WTC11 (cell line): ENCODE results near the gene AGPS. TPM values are rescaled to one million over a fixed set of nuclear protein-coding genes. Genes with fewer than 3 reads are reported as not detected.

Experiments used
- ATAC-seq: fragments of 200-7000 bp; cut with Tn5 transposase; 2 replicates; pipeline ENCODE4 v1.10.0; 2021; ENCODE audit warnings: mild to moderate bottlenecking, moderate library complexity
- CTCF ChIA-PET: fragments of 300-600 bp; sonication (Branson Sonifier 250); formaldehyde crosslinking; loops from one replicate; lab custom pipeline; 2021; ENCODE audit warnings: antibody characterized with exemption; lab: Charles Lee
- POLR2A ChIA-PET: fragments of 350-600 bp; sonication (Branson Sonifier 250); formaldehyde crosslinking; loops from one replicate; lab custom pipeline; 2021; ENCODE audit warnings: antibody characterized with exemption; lab: Charles Lee
- DNase-seq: peaks from one replicate; pipeline ENCODE4 v3.0.0; 2021; ENCODE audit warnings: low spot score
- H3K27ac Mint-ChIP-seq: 2 replicates; pipeline ENCODE4 v1.8.0; 2021; ENCODE audit warnings: mixed read lengths
- H3K27me3 Mint-ChIP-seq: 2 replicates; pipeline ENCODE4 v1.8.0; 2021; ENCODE audit warnings: low read depth, mild to moderate bottlenecking, moderate library complexity, mixed read lengths
- H3K36me3 Mint-ChIP-seq: 2 replicates; pipeline ENCODE4 v1.8.0; 2021; ENCODE audit warnings: mixed read lengths
- H3K4me1 Mint-ChIP-seq: 2 replicates; pipeline ENCODE4 v1.8.0; 2022; ENCODE audit warnings: mixed read lengths
- H3K4me3 Mint-ChIP-seq: 2 replicates; pipeline ENCODE4 v1.8.0; 2021; ENCODE audit warnings: mild to moderate bottlenecking, moderate library complexity, mixed read lengths
- H3K9me3 Mint-ChIP-seq: 2 replicates; pipeline ENCODE4 v1.8.0; 2021; ENCODE audit warnings: mixed read lengths
- AFF4 ChIP-seq: sonication (generic); formaldehyde crosslinking; IDR thresholded peaks from 2 replicates; pipeline ENCODE4 v1.8.1; 2023; ENCODE audit warnings: mild to moderate bottlenecking, missing genetic modification reagents, borderline replicate concordance
- ARID4B ChIP-seq: sonication (generic); formaldehyde crosslinking; IDR thresholded peaks from 2 replicates; pipeline ENCODE4 v1.8.0; 2023; ENCODE audit warnings: missing genetic modification reagents, mild to moderate bottlenecking, borderline replicate concordance
- ATF2 ChIP-seq: sonication (generic); formaldehyde crosslinking; IDR thresholded peaks from 2 replicates; pipeline ENCODE4 v1.8.1; 2022; ENCODE audit warnings: low read depth, missing genetic modification reagents, borderline replicate concordance
- CBFB ChIP-seq: sonication (generic); formaldehyde crosslinking; IDR thresholded peaks from 2 replicates; pipeline ENCODE4 v1.8.1; 2022; ENCODE audit warnings: mild to moderate bottlenecking, low read depth, missing genetic modification reagents
- CDX4 ChIP-seq: fragments of 250-450 bp; sonication (Bioruptor Pico); IDR thresholded peaks from 2 replicates; pipeline ENCODE4 v1.9.0; 2021; ENCODE audit warnings: moderate library complexity, mild to moderate bottlenecking, inconsistent platforms, borderline replicate concordance
- CTCF ChIP-seq: fragments of 200-600 bp; IDR thresholded peaks from 2 replicates; pipeline ENCODE4 v1.8.0; 2022; ENCODE audit warnings: antibody characterized with exemption
- ESRRA ChIP-seq: sonication (generic); formaldehyde crosslinking; IDR thresholded peaks from 2 replicates; pipeline ENCODE4 v1.8.1; 2022; ENCODE audit warnings: mild to moderate bottlenecking, missing genetic modification reagents, borderline replicate concordance
- GABPB1 ChIP-seq: sonication (generic); formaldehyde crosslinking; IDR thresholded peaks from 2 replicates; pipeline ENCODE4 v1.8.1; 2023; ENCODE audit warnings: mild to moderate bottlenecking, missing genetic modification reagents
- HMGA2 ChIP-seq: fragments of 250-450 bp; sonication (Bioruptor Pico); IDR thresholded peaks from 2 replicates; pipeline ENCODE4 v1.4.0; 2021; ENCODE audit warnings: mild to moderate bottlenecking, moderate library complexity
- JUN ChIP-seq: sonication (generic); formaldehyde crosslinking; IDR thresholded peaks from 2 replicates; pipeline ENCODE4 v1.8.0; 2023; ENCODE audit warnings: mild to moderate bottlenecking, missing genetic modification reagents
- MLX ChIP-seq: sonication (generic); formaldehyde crosslinking; IDR thresholded peaks from 2 replicates; pipeline ENCODE4 v1.8.1; 2023; ENCODE audit warnings: mild to moderate bottlenecking, missing genetic modification reagents, moderate library complexity
- NFE2L1 ChIP-seq: sonication (generic); formaldehyde crosslinking; IDR thresholded peaks from 2 replicates; pipeline ENCODE4 v1.8.1; 2023; ENCODE audit warnings: missing genetic modification reagents
- NR2C2 ChIP-seq: sonication (generic); formaldehyde crosslinking; IDR thresholded peaks from 2 replicates; pipeline ENCODE4 v1.8.0; 2022; ENCODE audit warnings: mild to moderate bottlenecking, missing genetic modification reagents
- SOX15 ChIP-seq: fragments of 250-450 bp; sonication (Bioruptor Pico); IDR thresholded peaks from 2 replicates; pipeline ENCODE4 v1.9.0; 2021; ENCODE audit warnings: mild to moderate bottlenecking
- SP1 ChIP-seq: sonication (generic); formaldehyde crosslinking; conservative IDR thresholded peaks from 2 replicates; pipeline ENCODE4 v1.8.1; 2022; ENCODE audit warnings: missing genetic modification reagents
- TCF7 ChIP-seq: sonication (generic); formaldehyde crosslinking; IDR thresholded peaks from 2 replicates; pipeline ENCODE4 v1.8.0; 2022; ENCODE audit warnings: mild to moderate bottlenecking, low read depth, missing genetic modification reagents, moderate library complexity
- TEAD1 ChIP-seq: sonication (generic); formaldehyde crosslinking; IDR thresholded peaks from 2 replicates; pipeline ENCODE4 v1.8.0; 2022; ENCODE audit warnings: mild to moderate bottlenecking, missing genetic modification reagents
- ZBTB21 ChIP-seq: sonication (generic); formaldehyde crosslinking; IDR thresholded peaks from 2 replicates; pipeline ENCODE4 v1.8.1; 2023; ENCODE audit warnings: mild to moderate bottlenecking, missing genetic modification reagents, borderline replicate concordance
- ZNF263 ChIP-seq: sonication (generic); formaldehyde crosslinking; IDR thresholded peaks from 2 replicates; pipeline ENCODE4 v1.8.1; 2022; ENCODE audit warnings: low read depth, mild to moderate bottlenecking, moderate library complexity, missing genetic modification reagents
- ZNF512 ChIP-seq: sonication (generic); formaldehyde crosslinking; IDR thresholded peaks from 2 replicates; pipeline ENCODE4 v1.8.1; 2022; ENCODE audit warnings: missing genetic modification reagents, borderline replicate concordance
- total RNA-seq: library from RNA; stranded (reverse); gene quantifications from 3 replicates; pipeline ENCODE4 v1.2.3, GENCODE V29; 2021

The AGPS gene
- total RNA-seq, 1 experiment from 2014 or later: 60.8 TPM

- Mint-ChIP-seq H3K4me1 (peaks cover 21% of the 10 kb centered on the region), H3K27me3 (0 out of 2 replicates have a peak, but pooled peaks cover 4% of the 10 kb centered on the region), H3K36me3 (peaks cover 15% of the 10 kb centered on the region), H3K4me3 (no peak overlapping the region), H3K9me3 (peaks cover 22% of the 10 kb centered on the region), H3K27ac (no peak overlapping the region)
- POLR2A ChIA-PET: interaction anchor here (0.6 kb wide), 1 partner anchor 49 kb away, joined by 6 read pairs; no protein-coding TSS in a partner anchor
- ATAC-seq: no peak
- CTCF ChIA-PET: no interaction called here
- no peak for DNase-seq
- TF ChIP-seq CTCF (no peak), AFF4 (CRISPR knock-in tag) (no peak), NR2C2 (CRISPR knock-in tag) (no peak), NFE2L1 (CRISPR knock-in tag) (no peak), CBFB (CRISPR knock-in tag) (no peak), SP1 (CRISPR knock-in tag) (no peak), JUN (CRISPR knock-in tag) (no peak), TCF7 (CRISPR knock-in tag) (no peak), ESRRA (CRISPR knock-in tag) (no peak), SOX15 (no peak), TEAD1 (no peak)
- TF ChIP-seq, all 79 proteins: peak for 0
Measured at GRCh38 chr2:177541258-177541991, 148.9 kb downstream of the AGPS start.

GRCh38 chr2:177542396-177542795, 149.8 kb downstream of the AGPS start:
- no peak for ATAC-seq
- ChIA-PET CTCF (interaction anchor here (1.1 kb wide), 1 partner anchor 62 kb away, joined by 3 read pairs; no protein-coding TSS in a partner anchor), POLR2A (no interaction called here)
- Mint-ChIP-seq H3K4me1 (peaks cover 11% of the 10 kb centered on the region), H3K4me3 (no peak overlapping the region), H3K9me3 (peaks cover 30% of the 10 kb centered on the region), H3K27ac (no peak overlapping the region), H3K27me3 (0 out of 2 replicates have a peak, but pooled peaks cover 4% of the 10 kb centered on the region), H3K36me3 (peaks cover 18% of the 10 kb centered on the region)
- no peak for DNase-seq
- no peak for TF ChIP-seq HMGA2 (CRISPR knock-in tag)
- no peak for TF ChIP-seq CDX4 (CRISPR knock-in tag)
- no peak for TF ChIP-seq MLX
- no peak for TF ChIP-seq ZBTB21 (CRISPR knock-in tag)
- no peak for TF ChIP-seq ARID4B (CRISPR knock-in tag)
- TF ChIP-seq GABPB1: no peak
- no peak for TF ChIP-seq ATF2 (CRISPR knock-in tag)
- no peak for TF ChIP-seq NR2C2 (CRISPR knock-in tag)
- no peak for TF ChIP-seq ZNF512
- TF ChIP-seq ZNF263 (CRISPR knock-in tag): no peak
